CD4-positive, alpha-beta memory T cell (primary cell): ENCODE measurements around the gene KSR1. TPM values are rescaled to one million over a fixed set of nuclear protein-coding genes. Genes with fewer than 3 reads are reported as not detected.

Source experiments
- CTCF ChIA-PET: fragments of 350-600 bp; sonication (Branson Sonifier 250); formaldehyde crosslinking; loops from one replicate; lab custom pipeline; 2021; ENCODE audit warnings: inconsistent platforms; ENCODE audit not compliant: partially characterized antibody; lab: Charles Lee
- POLR2A ChIA-PET: fragments of 350-600 bp; sonication (Branson Sonifier 250); formaldehyde crosslinking; loops from one replicate; lab custom pipeline; 2021; ENCODE audit not compliant: partially characterized antibody; lab: Charles Lee
- DNase-seq, 5 donors: peaks; one replicate each; pipeline versions ENCODE4 v3.0.0 to v3.0.0-alpha.2; 2020 to 2022; ENCODE audit warnings: mixed read lengths in 1 of 5
- H3K27ac ChIP-seq: one replicate; pipeline ENCODE4 v1.7.0; 2013; ENCODE audit warnings: low read depth, low read length
- H3K27me3 ChIP-seq: 2 replicates; pipeline ENCODE4 v1.7.0; 2013; ENCODE audit warnings: mild to moderate bottlenecking, low read length, moderate library complexity; ENCODE audit not compliant: insufficient read depth
- H3K36me3 ChIP-seq: 2 replicates; pipeline ENCODE4 v1.7.0; 2013; ENCODE audit warnings: mild to moderate bottlenecking, low read length, moderate library complexity; ENCODE audit not compliant: insufficient read depth
- H3K4me1 ChIP-seq: 2 replicates; pipeline ENCODE4 v1.7.0; 2013; ENCODE audit warnings: mild to moderate bottlenecking, low read length, moderate library complexity; ENCODE audit not compliant: insufficient read depth
- H3K4me3 ChIP-seq, 2 donors: one replicate each; pipeline ENCODE4 v1.7.0; 2013; ENCODE audit warnings: low read length in 2 of 2, mild to moderate bottlenecking in 1 of 2
- H3K9me3 ChIP-seq, 2 donors: one replicate each; pipeline ENCODE4 v1.7.0; 2013; ENCODE audit warnings: low read length in 2 of 2, control low read depth in 1 of 2; ENCODE audit not compliant: control insufficient read depth in 1 of 2
- H3K27ac Mint-ChIP-seq, 7 donors: one replicate each; pipeline ENCODE4 v1.8.0; 2020 to 2021; ENCODE audit warnings: mixed read lengths in 7 of 7, mild to moderate bottlenecking in 6 of 7, inconsistent platforms in 3 of 7, moderate library complexity in 3 of 7
- H3K27me3 Mint-ChIP-seq, 2 donors: one replicate each; pipeline ENCODE4 v1.8.0; 2020 to 2021; ENCODE audit warnings: mixed read lengths in 2 of 2
- H3K36me3 Mint-ChIP-seq, 2 donors: one replicate each; pipeline ENCODE4 v1.8.0; 2020 to 2021; ENCODE audit warnings: mixed read lengths in 2 of 2, inconsistent platforms in 1 of 2, mild to moderate bottlenecking in 1 of 2
- H3K4me1 Mint-ChIP-seq, 4 donors: one replicate each; pipeline ENCODE4 v1.8.0; 2020 to 2021; ENCODE audit warnings: mixed read lengths in 4 of 4, mild to moderate bottlenecking in 1 of 4
- H3K4me3 Mint-ChIP-seq, 8 donors: one replicate each; pipeline ENCODE4 v1.8.0; 2020 to 2021; ENCODE audit warnings: mixed read lengths in 8 of 8, mild to moderate bottlenecking in 7 of 8, moderate library complexity in 6 of 8, inconsistent platforms in 3 of 8
- H3K9me3 Mint-ChIP-seq, 8 donors: one replicate each; pipeline ENCODE4 v1.8.0; 2020 to 2021; ENCODE audit warnings: mixed read lengths in 8 of 8, mild to moderate bottlenecking in 5 of 8, inconsistent platforms in 3 of 8, moderate library complexity in 1 of 8
- intact Hi-C: fragments of 100-400 bp; cut with micrococcal nuclease; formaldehyde crosslinking; loops from one replicate; pipeline ENCODE4 v1.15.1; 2023
- polyA plus RNA-seq, 2 donors: library from polyadenylated mRNA; unstranded; fragments of 300-500 nt; fragmentation: Illumina TruSeq; gene quantifications; one replicate each; pipeline ENCODE4 v1.2.3, GENCODE V29; 2021
- total RNA-seq, 2 experiments: library from RNA; stranded (reverse); gene quantifications; one replicate each; pipeline ENCODE4 v1.2.3, GENCODE V29; 2021

The KSR1 gene
- total and polyA plus RNA-seq, 4 experiments from 2014 or later = 0.77 to 40.0 (median 18.7) TPM

DNA sequence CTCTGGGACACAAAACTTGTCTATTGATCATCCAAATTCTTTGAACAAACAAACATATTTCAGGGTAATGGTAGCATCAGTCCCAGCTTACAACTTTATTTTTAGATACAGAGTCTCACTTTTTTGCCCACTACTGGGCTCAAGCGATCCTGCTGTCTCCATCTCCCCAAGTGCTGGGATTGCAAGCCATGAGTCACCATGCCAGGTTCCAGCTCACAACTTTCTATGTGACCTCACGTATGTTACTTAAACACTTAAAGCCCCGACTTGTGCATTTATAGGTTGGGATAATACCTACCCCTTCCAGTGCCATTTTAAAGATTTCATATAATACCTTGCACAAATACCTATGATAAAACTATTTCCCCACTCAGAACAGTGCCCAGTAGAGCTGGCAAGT, 42.0 kb upstream of the KSR1 start:
- CTCF ChIA-PET = interaction anchor here (0.9 kb wide), 1 partner anchor 17 kb away, joined by 3 read pairs; no protein-coding TSS in a partner anchor
- no peaks in the 10 kb centered on the region for H3K27me3 ChIP-seq
- H3K4me1 Mint-ChIP-seq = no peaks in the 10 kb centered on the region
- no peaks in the 10 kb centered on the region for H3K4me1 ChIP-seq
- no peaks in the 10 kb centered on the region for H3K9me3 ChIP-seq
- intact Hi-C loops = no loop called here
- H3K36me3 Mint-ChIP-seq = no peaks in the 10 kb centered on the region
- no peaks in the 10 kb centered on the region for H3K9me3 Mint-ChIP-seq
- no peak overlapping the region for H3K27ac Mint-ChIP-seq
- no peaks in the 10 kb centered on the region for H3K36me3 ChIP-seq
- no peak overlapping the region for H3K4me3 Mint-ChIP-seq
- H3K4me3 ChIP-seq = no peak overlapping the region
- POLR2A ChIA-PET = no interaction called here
- H3K27me3 Mint-ChIP-seq = peaks cover 2 to 6% of the 10 kb centered on the region in 2 donors
- no peak for DNase-seq
- no peak overlapping the region for H3K27ac ChIP-seq

DNA sequence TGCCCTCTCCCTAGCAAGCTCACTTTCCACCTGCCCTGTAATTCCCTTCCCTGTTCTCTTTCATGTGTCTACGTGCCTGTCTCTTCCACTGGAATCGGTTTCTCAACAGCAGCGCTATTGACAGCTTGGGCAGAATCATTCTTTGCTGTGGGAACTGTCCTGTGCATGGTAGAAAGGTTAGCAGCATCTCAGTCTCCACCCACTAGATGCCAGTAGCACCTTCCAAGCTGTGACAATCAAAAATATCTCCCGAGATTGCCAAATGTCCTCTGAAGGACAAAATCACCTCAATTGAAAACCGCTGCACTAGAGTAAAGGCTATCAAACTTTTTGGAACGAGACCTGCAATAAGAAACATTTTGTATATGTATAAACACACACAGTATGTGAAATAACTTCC, 41.6 kb upstream of the KSR1 start:
- Mint-ChIP-seq H3K4me3 (no peak overlapping the region), H3K27me3 (peaks cover 0 to 4% of the 10 kb centered on the region in 2 donors), H3K27ac (no peak overlapping the region), H3K9me3 (no peaks in the 10 kb centered on the region), H3K36me3 (no peaks in the 10 kb centered on the region), H3K4me1 (no peaks in the 10 kb centered on the region)
- H3K36me3 ChIP-seq = no peaks in the 10 kb centered on the region
- no peaks in the 10 kb centered on the region for H3K9me3 ChIP-seq
- ChIA-PET POLR2A (no interaction called here), CTCF (no interaction called here)
- intact Hi-C loops = no loop called here
- H3K27me3 ChIP-seq = no peaks in the 10 kb centered on the region
- H3K4me3 ChIP-seq = no peak overlapping the region
- no peaks in the 10 kb centered on the region for H3K4me1 ChIP-seq
- H3K27ac ChIP-seq = no peak overlapping the region
- no peak for DNase-seq

DNA sequence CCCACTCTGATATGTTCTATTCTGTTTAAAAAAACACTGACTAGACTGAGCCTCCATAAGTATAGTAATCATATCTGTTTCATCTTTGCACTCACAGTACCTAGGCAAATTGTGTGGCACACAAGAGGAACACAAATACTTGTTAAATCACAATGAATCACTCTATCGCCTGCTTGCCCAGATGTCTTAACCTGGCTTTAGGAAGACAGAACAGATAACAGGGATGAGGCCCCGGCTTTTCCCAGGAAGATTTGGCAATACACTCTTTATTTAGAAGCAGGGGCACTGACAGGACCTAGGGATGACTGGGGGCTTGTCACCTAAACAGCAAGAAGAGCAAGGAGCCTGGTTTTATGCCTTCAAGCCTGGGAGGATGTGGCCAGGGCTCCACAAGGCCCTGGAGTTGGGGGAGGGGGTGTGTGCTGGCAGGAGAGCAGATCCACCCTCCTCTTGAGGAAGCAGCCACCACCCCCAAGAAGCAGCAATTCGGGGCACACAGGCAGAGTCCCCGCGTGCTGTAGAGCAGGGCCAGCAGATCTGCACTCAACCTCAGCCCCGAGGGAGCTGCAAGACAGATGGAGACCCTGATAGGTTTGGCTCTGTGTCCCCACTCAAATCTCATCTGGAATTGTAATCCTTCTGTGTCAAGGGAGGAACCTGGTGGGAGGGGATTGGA, 41.0 kb upstream of the KSR1 start:
- intact Hi-C loops = no loop called here
- H3K27me3 Mint-ChIP-seq = no peaks in the 10 kb centered on the region
- H3K4me3 Mint-ChIP-seq = no peak overlapping the region
- H3K27ac Mint-ChIP-seq = no peak overlapping the region
- no peaks in the 10 kb centered on the region for H3K36me3 Mint-ChIP-seq
- H3K36me3 ChIP-seq = no peaks in the 10 kb centered on the region
- no peaks in the 10 kb centered on the region for H3K27me3 ChIP-seq
- no peaks in the 10 kb centered on the region for H3K4me1 ChIP-seq
- no peak overlapping the region for H3K4me3 ChIP-seq
- H3K27ac ChIP-seq = no peak overlapping the region
- no peak for DNase-seq
- H3K4me1 Mint-ChIP-seq = no peaks in the 10 kb centered on the region
- no peaks in the 10 kb centered on the region for H3K9me3 Mint-ChIP-seq
- H3K9me3 ChIP-seq = no peaks in the 10 kb centered on the region
- ChIA-PET POLR2A (no interaction called here), CTCF (no interaction called here)

DNA sequence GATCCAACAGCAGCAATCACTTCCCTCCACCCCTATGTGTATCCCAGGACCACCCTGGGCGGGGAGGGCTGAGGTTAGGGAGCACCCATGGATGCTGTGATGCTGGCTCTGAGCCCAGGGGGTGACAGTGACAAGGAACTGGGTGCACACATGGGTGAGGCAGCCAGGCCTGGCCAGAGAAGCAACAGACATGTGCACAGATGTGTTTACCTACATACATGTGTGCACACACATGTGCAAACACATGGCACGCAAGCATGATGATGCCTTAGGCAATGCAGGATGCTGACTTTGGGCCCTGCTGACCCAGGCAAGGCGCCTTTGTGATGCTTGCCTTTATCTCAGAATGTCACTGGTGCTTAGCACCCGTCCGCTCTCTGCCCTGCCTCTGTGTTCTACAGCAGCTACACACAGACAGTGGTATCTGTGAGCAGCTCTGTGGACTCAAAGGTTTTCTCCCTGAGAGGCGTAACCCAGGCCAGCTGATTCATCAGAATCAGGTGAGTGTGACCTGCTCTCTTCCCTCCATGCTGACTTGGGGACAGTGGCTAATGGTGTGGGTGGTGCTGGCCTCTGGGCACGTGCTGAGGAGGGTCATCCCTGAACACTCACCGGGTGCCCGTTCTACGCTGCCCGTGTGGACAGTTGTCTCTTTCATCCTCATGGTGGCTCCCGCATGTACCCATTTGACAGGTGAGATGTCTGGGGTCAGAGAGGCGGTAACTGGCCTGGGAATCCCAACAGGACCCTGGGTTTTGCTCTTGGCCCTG, 38.5 kb upstream of the KSR1 start:
- H3K27ac Mint-ChIP-seq = no peak overlapping the region
- no peaks in the 10 kb centered on the region for H3K36me3 Mint-ChIP-seq
- no peaks in the 10 kb centered on the region for H3K9me3 ChIP-seq
- H3K27ac ChIP-seq = no peak overlapping the region
- ChIA-PET POLR2A (no interaction called here), CTCF (no interaction called here)
- H3K27me3 Mint-ChIP-seq = no peaks in the 10 kb centered on the region
- H3K4me3 ChIP-seq = no peak overlapping the region
- no peak for DNase-seq
- H3K27me3 ChIP-seq = no peaks in the 10 kb centered on the region
- no peaks in the 10 kb centered on the region for H3K4me1 ChIP-seq
- no peak overlapping the region for H3K4me3 Mint-ChIP-seq
- no peaks in the 10 kb centered on the region for H3K36me3 ChIP-seq
- no peaks in the 10 kb centered on the region for H3K9me3 Mint-ChIP-seq
- intact Hi-C loops = no loop called here
- no peaks in the 10 kb centered on the region for H3K4me1 Mint-ChIP-seq

DNA sequence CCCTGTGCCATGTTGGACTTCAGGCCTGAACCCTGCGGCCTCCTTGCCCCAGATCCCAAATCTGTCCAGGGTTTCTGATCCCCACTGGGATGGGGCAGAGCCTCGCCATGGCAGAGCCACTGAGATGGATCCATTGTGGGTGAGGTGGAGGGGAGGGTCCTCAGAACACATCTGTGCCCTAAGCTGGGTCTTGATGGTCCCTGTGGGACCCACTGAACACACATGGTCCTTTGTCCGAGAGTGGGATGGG, 38.0 kb upstream of the KSR1 start:
- Histone ChIP-seq H3K9me3 (no peaks in the 10 kb centered on the region), H3K4me3 (no peak overlapping the region), H3K27me3 (no peaks in the 10 kb centered on the region), H3K27ac (no peak overlapping the region), H3K4me1 (no peaks in the 10 kb centered on the region), H3K36me3 (no peaks in the 10 kb centered on the region)
- ChIA-PET POLR2A (no interaction called here), CTCF (no interaction called here)
- no peaks in the 10 kb centered on the region for H3K36me3 Mint-ChIP-seq
- H3K4me1 Mint-ChIP-seq = no peaks in the 10 kb centered on the region
- H3K27ac Mint-ChIP-seq = no peak overlapping the region
- peaks cover 0 to 1% (median 0%) of the 10 kb centered on the region in 8 donors for H3K9me3 Mint-ChIP-seq
- DNase-seq = no peak
- H3K27me3 Mint-ChIP-seq = no peaks in the 10 kb centered on the region
- intact Hi-C loops = no loop called here
- no peak overlapping the region for H3K4me3 Mint-ChIP-seq

DNA sequence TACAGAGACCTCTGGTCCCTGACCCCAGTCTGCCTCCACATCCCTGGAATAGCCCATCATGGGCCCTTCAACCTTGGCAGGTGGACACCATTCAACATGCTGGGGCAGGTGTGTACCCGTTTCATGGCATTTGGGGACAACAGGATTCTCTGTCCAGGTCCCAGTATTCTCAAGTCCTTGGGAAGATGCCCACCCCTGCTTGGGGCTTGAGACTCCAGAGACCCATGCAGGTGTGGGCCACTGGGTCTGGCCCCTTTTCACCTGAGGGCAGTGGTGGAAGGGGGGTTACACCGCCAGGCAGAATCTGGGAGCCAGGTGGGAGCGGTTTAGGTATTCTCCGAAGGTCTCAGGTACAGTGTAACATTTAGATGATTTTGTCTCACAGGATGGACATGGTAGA, 37.1 kb upstream of the KSR1 start:
- POLR2A ChIA-PET = no interaction called here
- peaks cover 0 to 1% (median 0%) of the 10 kb centered on the region in 8 donors for H3K9me3 Mint-ChIP-seq
- H3K27ac ChIP-seq = no peak overlapping the region
- CTCF ChIA-PET = no interaction called here
- H3K4me1 Mint-ChIP-seq = no peaks in the 10 kb centered on the region
- H3K27me3 ChIP-seq = no peaks in the 10 kb centered on the region
- no peaks in the 10 kb centered on the region for H3K36me3 ChIP-seq
- H3K27me3 Mint-ChIP-seq = no peaks in the 10 kb centered on the region
- intact Hi-C loops = no loop called here
- no peak for DNase-seq
- no peaks in the 10 kb centered on the region for H3K36me3 Mint-ChIP-seq
- H3K4me3 ChIP-seq = no peak overlapping the region
- no peaks in the 10 kb centered on the region for H3K9me3 ChIP-seq
- H3K4me3 Mint-ChIP-seq = no peak overlapping the region
- no peaks in the 10 kb centered on the region for H3K4me1 ChIP-seq
- H3K27ac Mint-ChIP-seq = no peak overlapping the region

DNA sequence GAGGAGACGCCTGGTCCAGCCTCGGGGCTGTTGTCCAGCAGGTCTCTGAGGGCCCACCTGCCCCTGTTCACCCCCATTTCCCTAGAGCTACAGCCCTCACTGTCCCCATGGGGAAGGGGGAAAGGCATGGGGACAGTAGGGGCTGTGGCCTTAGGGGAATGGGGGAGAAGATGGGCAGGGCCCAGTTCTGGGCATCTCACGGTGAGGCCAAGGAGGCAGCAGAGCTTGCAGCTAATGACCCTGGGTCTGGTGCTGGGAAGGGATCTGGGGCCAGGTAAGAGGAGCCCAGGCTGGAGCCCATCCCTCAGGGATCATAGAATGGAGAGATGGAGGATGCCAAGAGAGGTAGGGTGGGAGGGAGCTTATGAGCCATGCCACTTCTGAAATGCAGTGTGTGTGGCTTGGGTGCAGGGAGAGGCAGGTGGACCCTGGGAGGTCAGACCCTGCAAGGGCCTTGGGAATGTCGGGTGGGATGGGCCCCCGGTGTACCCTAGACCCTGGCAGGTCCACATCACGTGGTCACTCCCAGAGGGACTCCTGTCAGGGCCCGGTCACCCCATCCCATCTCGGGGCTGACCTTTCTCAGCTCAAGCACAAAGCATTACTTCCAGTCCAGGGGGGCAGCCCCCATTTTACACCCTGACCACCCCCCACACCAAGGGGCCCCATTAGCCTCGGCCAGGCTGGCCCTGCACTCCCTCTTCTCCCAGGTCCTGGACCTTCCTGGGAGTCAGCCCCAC, 35.9 kb upstream of the KSR1 start:
- Histone ChIP-seq H3K4me1 (no peaks in the 10 kb centered on the region), H3K27me3 (no peaks in the 10 kb centered on the region), H3K27ac (no peak overlapping the region), H3K36me3 (no peaks in the 10 kb centered on the region), H3K4me3 (no peak overlapping the region), H3K9me3 (no peaks in the 10 kb centered on the region)
- POLR2A ChIA-PET = no interaction called here
- Mint-ChIP-seq H3K27ac (no peak overlapping the region), H3K36me3 (no peaks in the 10 kb centered on the region), H3K27me3 (no peaks in the 10 kb centered on the region), H3K4me1 (no peaks in the 10 kb centered on the region), H3K9me3 (peaks cover 0 to 1% (median 0%) of the 10 kb centered on the region in 8 donors), H3K4me3 (no peak overlapping the region)
- intact Hi-C loops = no loop called here
- no peak for DNase-seq
- CTCF ChIA-PET = no interaction called here
